Measurements from ENCODE around the gene BCR. TPM values are rescaled to one million over a fixed set of nuclear protein-coding genes. Genes with fewer than 3 reads are reported as not detected.

The BCR gene
- total RNA-seq, 1 donor from 2014 or later = 90.0 TPM

DNA sequence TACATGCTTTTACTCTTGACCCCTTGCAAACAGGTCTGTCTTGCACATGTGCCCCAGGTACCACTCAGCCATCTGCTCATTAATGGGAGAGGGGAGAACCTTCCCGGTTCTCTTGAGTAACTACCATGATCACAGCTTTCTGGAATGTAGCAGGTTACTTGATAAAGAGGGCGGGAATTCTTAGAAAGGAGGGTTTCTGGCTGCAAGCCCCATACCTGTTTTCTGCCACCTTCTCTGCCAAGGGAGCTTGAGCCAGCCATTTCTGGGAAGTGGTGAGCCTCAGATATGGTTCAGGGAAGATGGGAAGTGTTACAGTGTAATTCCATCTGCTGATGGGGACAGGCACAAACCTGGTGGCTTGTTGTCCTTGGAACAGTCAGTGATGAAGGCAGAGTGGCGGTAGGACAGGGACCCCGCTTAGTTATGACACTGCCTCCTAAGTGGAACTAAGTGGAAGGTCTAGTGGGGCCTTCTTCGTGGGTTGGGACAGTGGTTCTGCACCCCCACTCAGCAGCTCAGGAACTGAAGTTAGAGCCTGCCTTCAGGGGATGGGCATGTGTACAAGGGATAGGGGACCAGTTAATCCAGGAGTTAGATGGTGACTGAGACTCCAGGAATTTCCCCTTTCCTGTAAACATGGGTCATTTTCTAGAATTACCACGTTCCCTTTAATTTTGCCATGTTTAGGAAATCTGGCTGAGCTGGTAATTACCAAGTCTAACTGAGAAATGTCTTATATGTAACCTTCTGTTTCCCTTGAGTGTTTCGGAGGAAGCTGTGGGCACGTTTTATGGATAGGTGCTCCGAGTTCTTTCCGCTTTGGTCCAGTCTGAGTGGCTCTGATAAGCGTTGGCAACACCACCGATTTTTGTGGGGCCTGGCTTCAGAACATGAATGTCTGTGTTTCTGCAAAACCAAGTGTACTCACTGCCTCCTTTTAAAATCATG lies 35.3 kb downstream of the BCR start:
- peak; percentile 93 for DNase-seq (ENCODE audit: extremely low read depth, low read depth, low spot score)

- no peak for DNase-seq (ENCODE audit: extremely low read depth, low read depth, low spot score)
Measured at GRCh38 chr22:23216461-23217170, 36.3 kb downstream of the BCR start.

GRCh38 chr22:23217171-23218052 lies 37.1 kb downstream of the BCR start:
- no peak for DNase-seq (ENCODE audit: extremely low read depth, low read depth, low spot score)

DNA sequence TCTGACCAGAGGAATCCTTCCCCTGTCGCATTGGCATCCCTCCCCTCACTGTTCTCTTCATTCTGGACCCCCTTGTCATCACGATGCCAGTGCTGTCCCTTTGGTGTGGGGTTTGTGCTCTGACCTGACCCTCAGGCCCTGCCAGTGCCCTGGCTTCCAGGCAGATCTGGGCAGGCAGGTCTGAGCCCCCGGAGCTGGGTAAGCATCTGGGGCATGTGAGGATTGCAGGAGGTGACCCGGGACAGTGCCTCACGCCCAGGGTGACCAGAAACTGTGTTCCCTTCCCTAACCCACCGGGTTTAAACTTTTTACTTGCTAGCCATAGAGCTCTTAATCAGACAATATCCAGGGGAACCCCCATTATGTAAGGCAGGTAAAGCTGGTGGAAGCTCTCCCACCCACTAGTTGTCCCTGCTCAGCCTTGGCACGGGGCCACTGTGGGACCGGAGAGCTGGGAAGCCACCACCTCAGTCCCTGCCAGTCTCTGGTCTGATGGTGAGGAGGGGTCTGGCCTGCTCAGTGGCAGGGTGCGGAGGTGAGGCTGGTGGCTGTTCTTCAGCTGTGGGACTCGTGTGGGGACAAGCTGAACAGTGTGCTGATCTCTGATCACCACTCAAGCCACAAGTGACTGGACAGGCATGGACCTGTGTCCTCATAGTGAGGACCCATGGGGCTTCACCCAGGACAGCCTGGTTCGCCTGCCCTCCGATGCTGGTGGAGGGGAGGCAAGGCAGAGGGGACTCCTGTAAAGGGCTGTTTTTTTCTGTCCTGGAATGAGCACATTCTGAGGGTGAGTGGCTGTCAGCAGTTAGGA lies 38.0 kb downstream of the BCR start:
- no peak for DNase-seq (ENCODE audit: extremely low read depth, low read depth, low spot score)

DNA sequence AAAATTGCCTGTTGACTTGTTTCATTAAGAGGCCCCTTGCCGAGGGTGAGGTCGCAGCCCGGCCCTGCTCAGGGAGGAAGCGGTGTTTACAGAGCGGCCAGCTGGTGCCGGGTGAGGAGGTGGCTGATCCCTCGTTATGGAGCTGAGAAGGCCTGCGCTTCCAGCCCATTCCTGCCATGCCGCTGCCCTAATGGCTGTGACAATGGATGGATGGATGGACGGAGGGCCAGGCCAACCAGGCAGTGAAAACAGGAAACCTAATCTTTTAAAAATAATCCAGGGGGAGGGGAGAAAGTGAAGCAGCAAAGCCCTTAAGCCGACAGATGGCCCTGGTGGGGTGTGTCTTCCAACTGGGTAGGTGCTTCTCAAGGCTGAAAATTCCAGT lies 38.5 kb downstream of the BCR start:
- DNase-seq (ENCODE audit: extremely low read depth, low read depth, low spot score) = no peak

GRCh38 chr22:23219317-23219716 lies 39.0 kb downstream of the BCR start:
- DNase-seq (ENCODE audit: extremely low read depth, low read depth, low spot score) = no peak

GRCh38 chr22:23219822-23220484 lies 39.6 kb downstream of the BCR start:
- no peak for DNase-seq (ENCODE audit: extremely low read depth, low read depth, low spot score)

DNA sequence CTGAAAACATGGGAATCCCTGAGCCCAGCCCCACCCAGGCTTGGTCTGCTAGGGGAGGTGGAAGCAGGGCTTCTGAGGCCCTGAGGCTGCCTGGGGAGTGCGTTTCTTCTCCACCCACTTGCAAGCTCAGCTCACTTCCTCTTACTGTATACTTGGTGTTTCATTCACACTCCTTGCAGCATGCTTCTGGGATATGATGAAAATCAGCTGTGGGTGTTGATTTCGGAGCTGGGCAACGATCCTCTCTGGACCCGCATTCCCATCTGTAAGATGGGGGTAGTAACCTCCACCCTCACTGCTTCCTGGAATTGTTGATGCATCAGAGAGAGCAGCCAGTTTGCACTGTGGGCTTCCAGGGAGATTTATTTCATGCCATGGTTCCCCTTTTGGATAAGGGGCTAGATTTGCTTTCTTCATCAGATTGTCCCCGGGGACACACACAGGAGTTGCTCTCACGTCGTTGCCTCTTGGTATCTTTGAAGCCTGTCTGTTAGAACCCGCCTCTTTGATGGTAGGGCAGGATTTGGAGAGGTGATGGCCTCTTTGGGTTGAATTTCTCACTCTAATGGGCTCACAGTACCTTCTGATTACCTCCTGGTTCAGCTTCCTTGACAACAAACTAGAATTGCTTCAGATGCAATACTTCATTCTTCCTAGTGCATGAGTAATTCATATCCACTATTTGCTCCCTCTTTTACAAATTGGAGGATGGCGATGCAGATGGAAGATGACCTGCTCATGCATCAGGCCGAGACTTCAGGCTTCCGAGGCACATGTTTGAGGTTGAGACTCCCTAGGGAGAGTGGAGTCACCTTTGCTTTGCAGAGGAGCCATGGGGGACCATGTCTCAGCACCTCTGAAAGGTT lies 40.4 kb downstream of the BCR start:
- no peak for DNase-seq (ENCODE audit: extremely low read depth, low read depth, low spot score)

GRCh38 chr22:23221351-23221804 lies 41.1 kb downstream of the BCR start:
- no peak for DNase-seq (ENCODE audit: extremely low read depth, low read depth, low spot score)

GRCh38 chr22:23222033-23222792 lies 41.9 kb downstream of the BCR start:
- no peak for DNase-seq (ENCODE audit: extremely low read depth, low read depth, low spot score)

DNA sequence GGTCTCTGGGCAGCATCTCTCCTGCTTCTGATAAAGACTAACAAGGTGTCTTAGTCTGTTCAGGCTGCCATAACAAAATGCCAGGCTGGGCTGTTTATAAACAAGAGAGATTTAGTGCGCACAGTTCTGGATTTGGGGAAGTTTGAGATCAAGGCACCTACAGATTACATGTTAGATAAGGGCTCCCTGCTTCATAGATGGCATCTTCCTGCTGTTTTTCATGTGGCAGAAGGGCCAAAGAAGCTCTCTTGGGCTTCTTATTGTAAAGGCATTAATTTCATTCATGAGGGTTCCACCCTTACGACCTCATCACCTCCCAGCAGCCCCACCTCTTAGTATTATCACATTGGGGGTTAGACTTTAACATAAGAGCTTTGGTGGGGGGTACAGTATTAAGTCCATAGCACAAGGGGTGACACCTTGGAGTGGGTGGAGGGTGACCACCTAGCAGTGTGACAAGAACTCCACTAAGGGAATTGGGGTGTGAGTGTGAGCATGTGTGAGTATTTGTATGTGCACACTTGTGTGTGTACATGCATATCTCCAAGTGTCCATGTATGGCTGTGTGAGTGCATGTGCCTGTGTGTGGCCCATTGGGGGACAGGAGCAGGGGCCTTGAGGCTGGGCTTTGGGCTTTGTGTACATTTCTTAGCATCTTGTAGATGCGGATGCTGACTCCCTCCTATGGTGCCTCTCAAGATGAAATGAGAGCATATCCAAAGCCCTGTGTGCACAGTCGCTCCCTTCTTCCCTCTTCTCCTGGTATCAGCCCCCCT lies 42.7 kb downstream of the BCR start:
- DNase-seq (ENCODE audit: extremely low read depth, low read depth, low spot score) = no peak

GRCh38 chr22:23223569-23224317 lies 43.4 kb downstream of the BCR start:
- no peak for DNase-seq (ENCODE audit: extremely low read depth, low read depth, low spot score)

DNA sequence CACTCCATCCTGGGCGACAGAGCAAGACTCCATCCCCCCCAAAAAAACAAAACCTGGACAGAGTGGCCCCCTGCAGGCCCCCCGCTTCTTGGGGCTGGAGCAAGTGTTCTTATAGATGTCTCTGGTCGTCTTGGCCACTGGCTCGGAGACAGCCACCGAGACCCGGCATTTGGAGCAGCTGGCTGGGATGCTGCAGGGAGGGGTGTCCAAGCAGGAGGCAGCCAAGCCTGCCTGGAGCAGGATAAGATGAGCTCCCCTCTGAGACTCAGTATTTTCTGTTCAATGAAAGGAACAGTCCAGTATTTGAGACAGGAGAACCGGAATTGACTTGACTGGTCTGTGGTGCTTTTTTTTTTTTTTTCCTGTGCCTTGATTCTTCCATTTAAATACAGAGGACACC lies 44.5 kb downstream of the BCR start:
- DNase-seq (ENCODE audit: extremely low read depth, low read depth, low spot score) = no peak

DNA sequence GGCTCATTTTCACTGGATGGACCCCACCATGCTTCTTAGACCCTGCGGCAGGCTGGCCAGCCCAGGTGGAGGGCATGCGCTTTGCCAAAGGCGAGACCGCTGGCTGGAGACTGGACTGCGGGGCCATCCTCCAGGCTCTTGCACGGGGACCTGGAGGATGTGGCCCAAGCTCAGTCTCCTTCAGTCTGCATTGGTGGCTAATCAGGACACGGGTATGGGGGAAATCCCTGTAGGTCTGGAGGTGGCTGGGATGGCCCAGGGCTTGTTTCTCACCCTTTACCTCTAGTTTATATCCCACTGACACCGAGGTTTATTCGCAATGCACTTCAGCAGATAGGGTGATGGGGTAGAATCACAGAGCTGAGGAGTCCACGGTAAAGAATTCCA lies 45.0 kb downstream of the BCR start:
- DNase-seq (ENCODE audit: extremely low read depth, low read depth, low spot score) = no peak

GRCh38 chr22:23225724-23226496 lies 45.6 kb downstream of the BCR start:
- no peak for DNase-seq (ENCODE audit: extremely low read depth, low read depth, low spot score)

- no peak for DNase-seq (ENCODE audit: extremely low read depth, low read depth, low spot score)
Measured at GRCh38 chr22:23226497-23226850, 46.2 kb downstream of the BCR start.

Measured in glomerular endothelial cell (primary cell).